ENCODE data around the gene JAGN1.
A peak's percentile ranks its signal among the peaks of the same experiment; 100 is the strongest.
"Not testable (repeated sequence)": the region's sequence is repeated elsewhere in the genome, so short reads cannot be mapped to it uniquely, and the experiment has no call there.

The JAGN1 gene

DNA sequence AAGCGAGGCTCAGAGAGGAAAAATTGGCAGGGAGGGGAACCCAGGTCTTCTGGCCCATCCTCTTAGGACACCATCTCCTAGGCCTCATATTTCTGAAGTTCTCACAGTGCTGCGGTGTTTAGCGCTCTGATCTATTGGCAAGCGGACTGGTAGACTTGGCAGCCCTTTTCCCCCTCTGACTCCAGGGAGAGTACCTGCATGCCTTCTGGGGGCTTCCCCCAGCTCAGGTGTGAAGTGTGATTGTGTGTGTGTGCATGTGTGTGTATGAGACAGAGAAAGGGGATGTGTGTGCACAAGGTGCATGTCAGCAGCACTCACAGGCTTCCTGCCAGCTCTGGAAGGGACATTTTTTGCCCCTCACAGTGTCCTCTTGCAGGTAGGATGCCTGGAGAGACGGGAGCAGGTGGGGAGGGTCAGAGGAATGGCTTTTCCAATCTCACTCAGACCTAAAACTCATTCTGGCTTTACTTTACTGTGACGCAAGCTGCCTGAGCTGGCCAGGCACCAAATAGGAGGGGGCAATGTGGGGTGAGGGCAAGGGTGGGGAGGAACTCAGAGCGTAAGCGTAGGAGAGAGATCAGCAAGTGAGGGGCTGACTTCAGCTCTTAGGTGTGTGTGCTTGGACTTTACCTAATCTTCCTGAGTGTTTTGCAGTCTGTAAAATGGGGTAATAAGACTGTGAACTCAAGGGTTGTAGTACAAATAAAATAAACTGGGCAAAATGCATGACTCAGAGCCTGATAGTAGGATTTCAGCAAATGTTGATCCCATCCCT is 8.2 kb downstream of the JAGN1 start:
- DNase-seq (ENCODE audit: low spot score), result no peak

DNA sequence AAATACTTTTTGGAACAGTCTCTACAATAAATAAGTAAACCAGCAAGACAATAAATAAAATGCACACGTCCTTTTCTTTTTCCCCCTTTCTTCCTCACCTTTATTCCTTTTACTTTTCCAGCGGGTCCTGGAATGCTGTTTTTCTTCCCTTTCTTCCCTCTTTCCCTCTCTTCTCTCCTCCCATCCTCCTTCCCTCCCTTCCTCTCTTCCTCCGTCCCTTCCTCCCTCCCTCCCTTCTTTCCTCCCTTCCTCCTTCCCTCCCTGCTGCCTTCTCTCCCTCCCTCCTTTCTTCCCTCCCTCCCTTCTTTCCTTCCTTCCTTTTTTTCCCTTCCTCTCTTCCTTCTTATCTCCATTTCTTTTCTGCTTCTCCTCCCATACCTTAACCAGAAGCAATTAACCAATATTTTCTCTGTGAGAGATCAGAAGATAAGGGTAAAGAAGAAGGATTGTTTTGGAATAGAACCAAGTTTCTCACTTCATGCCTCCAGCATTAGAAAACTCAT is 8.9 kb downstream of the JAGN1 start:
- DNase-seq (ENCODE audit: low spot score), result no peak

DNA sequence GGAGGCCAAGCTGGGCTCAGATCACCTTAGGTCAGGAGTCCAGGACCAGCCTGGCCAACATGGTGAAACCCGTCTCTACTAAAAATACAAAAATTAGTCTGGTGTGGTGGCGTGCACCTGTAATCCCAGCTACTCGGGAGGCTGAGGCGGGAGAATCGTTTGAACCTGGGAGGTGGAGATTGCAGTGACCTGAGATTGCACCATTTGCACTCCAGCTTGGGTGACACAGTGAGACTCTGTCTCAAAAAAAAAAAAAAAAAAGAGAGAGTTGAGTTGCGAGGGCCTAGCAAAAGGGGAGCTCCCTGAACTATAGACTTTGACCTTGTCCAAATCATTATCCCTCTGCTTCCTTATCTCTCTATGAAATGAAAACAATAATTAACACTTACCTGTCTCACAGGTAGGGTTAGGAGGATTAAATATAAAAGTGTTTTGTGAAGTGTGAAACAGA is 10.6 kb downstream of the JAGN1 start:
- DNase-seq (ENCODE audit: low spot score), result not testable (repeated sequence)

DNA sequence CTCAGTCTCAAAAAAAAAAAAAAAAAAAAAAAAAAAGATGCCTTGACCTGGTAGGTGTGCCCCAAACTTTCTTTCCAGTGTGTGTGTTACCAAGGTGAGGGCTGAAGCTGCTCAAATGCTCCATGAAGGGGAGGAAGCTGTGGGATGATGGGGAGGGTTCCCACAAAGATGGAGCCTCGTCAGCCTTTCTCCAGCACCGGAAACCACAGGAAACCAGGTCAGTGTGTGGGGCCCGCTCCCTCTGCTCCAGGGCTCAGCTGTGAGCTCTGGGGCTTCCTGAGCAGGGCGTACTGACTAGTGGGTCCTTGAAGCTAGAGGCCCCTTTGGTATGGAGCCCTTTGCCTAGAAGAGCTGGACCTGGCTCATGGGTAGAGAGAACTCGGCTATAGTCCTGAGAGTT is 11.6 kb downstream of the JAGN1 start:
- peak; percentile 31 for DNase-seq (ENCODE audit: low spot score)

DNA sequence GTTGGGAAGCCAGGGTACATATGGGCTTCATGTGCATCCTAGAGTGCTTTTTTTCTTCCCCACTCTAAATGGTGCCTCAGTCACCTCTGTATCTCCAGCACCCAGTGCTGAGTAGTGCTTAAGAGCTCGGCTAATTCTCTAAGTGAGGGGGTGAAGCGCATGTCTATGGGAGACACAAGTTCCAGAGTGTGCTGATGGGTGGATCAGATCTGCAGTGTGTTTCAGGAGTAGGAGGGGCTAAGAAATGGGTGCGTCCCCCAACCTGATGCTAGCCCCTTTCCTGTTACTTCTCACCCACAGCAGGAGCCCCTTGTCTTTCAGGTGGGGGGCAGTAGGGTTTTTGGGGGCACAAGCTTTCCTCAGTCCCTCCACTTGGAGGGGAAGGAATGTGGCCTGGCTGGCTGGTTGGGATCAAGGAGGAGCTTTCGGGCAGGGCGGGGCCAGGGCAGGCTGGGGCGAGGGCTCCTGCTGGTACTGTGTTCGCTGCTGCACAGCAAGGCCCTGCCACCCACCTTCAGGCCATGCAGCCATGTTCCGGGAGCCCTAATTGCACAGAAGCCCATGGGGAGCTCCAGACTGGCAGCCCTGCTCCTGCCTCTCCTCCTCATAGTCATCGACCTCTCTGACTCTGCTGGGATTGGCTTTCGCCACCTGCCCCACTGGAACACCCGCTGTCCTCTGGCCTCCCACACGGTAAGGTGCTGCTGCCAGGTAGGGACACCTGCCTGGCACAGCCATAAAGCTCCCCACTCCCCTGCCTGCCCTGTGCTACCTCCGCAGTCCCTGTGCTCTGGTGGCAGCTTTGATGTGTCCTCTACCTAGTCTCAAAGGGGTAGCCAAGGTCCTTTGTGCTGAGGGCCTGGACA is 12.2 kb downstream of the JAGN1 start, which contains the start of gene IL17RE:
TSS of gene IL17RE (plus strand) at position 477 of the 866 bp plus-strand sequence. CDS start at position 562, 85 bp downstream.
- no peak for DNase-seq (ENCODE audit: low spot score)

DNA sequence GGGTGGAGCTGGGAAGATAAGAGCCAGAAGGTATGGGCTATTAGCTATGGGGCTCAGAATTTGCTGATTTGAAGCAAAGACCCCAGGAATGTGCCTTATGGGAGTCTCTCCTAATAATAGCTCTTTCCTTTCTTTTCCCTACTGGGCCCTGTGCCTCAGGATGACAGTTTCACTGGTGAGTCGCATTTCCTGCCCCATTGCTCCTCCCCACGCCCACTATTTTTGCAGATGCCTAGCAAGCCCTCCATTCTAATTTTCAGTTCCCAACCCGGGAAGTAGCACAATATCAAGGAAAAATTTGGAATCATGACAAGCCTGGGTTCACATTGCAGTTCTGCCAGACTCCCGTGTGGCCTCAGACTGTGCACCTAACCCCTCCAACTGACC is 12.8 kb downstream of the JAGN1 start:
- DNase-seq (ENCODE audit: low spot score), result no peak

DNA sequence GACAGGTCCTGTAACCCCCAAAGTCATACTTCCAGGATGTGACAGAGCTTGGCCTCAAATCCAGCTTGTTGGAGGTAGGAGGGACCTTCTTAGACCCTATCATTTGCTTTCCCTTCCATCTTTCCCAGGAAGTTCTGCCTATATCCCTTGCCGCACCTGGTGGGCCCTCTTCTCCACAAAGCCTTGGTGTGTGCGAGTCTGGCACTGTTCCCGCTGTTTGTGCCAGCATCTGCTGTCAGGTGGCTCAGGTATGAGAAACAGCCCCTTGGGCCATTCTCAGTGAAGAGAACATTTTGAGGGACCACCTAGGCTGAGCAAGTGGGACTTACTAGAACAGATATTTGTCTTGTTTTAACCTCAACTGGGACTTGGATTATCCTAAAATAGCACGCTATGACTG is 13.5 kb downstream of the JAGN1 start:
- no peak for DNase-seq (ENCODE audit: low spot score)

DNA sequence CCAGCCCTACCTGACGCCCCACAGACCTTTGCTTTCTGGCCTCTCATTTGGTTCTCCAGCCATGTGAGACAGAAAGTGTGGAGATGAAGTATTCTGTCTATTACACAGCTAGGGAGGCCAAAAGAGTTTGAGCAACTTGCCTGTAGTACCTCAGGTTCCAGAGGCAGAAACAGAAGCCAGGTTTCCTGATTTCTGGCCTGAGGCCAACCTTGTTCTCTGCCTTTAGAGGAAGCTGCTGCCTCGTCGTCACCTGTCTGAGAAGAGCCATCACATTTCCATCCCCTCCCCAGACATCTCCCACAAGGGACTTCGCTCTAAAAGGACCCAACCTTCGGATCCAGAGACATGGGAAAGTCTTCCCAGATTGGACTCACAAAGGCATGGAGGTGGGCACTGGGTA is 16.1 kb downstream of the JAGN1 start:
- no peak for DNase-seq (ENCODE audit: low spot score)

DNA sequence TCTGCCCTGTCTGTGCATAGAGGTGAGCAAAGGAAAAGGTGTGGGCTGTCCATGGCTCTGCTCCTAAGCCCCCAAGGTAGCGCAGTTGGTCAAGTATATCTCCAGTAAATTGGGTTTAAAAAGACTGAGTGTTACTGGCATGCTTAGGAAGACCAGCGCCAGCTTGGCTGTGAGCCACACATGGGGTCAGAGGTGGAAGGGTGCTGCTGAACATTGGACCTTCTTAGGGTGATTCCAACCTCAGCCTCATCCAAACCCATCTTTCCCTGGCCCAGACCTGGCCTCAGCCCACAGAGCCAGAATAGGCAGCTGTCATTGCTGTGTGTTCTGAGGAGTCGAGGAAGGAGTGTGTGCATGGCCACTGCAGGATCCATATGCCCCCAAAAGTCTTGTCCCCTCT is 17.9 kb downstream of the JAGN1 start:
- no peak for DNase-seq (ENCODE audit: low spot score)

DNA sequence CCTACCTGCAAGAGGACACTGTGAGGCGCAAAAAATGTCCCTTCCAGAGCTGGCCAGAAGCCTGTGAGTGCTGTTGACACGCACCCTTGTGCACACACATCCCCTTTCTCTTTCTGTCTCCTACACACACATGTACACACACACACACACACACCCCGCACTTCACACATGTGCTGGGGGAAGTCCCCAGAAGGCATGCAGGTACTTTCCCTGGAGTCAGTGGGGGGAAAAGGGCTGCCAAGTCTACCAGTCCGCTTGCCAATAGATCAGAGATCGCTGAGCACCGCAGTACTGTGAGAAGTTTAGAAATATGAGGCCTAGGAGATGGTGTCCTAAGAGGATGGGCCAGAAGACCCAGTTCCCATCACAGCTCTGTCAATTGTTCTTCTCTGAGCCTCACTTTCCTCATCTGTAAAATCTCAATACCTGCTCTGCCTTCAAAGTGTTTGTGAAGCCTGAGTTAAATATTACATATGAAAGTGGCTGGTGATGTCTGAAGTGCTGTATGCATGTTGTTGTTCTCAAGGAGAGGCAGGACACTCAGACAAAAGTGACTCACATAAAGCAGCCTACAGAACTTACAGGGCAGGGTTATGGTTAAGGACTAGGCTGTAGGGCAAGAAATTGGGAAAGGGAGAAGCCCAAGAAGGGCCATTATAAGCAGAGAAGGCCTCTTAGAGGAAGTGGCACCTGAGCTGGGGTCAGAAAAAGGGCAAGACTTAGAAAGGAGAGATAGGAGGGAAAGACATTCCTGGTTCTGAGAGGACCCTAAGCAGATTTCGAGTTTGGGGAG is 19.0 kb downstream of the JAGN1 start:
- no peak for DNase-seq (ENCODE audit: low spot score)

DNA sequence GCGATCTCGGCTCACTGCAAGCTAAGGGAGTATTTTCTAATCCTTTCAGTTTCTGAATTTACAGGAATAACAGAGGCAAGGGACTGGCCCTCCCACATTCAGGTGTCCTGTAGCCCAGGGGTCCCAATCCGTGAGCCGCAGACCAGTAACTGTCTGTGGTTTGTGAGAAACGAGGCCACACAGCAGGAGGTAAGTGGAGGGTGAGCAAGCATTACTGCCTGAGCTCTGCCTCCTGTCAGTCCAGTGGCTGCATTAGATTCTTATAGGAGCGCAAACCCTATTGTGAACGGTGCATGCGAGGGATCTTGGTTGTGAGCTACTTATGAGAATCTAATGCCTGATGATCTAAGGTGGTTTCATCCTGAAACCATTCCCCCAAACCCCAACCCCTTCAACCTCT is 21.5 kb downstream of the JAGN1 start:
- DNase-seq (ENCODE audit: low spot score), result no peak

DNA sequence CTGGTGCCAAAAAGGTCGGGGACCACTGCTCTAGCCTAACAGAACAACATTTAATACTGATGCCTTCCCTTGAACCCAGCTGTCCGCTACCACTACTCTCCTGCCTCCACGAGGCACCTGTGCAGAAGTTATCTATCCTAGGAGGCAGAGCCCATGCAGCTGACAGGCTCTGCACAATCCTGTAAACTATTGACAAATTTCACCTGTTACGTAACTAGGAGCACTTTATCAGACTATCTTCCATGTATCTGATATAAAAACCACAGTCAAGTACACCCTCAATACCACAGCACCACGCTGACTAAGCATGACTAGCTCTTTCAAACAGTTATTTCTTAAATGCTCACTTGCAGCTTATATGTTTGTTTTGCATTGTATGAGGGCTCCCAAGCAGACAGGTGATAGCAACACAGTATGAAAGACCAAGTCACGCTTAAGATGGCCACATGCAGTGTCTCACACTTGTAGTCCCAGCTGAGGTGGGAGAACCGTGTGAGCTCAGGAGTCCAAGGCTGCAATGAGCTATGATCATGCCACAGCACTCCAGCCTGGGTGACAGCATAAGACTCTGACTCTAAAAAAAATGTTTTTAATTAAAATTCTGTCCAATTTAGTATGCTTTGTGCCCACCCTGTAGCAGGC is 22.0 kb downstream of the JAGN1 start:
- DNase-seq (ENCODE audit: low spot score), result peak; percentile 65

DNA sequence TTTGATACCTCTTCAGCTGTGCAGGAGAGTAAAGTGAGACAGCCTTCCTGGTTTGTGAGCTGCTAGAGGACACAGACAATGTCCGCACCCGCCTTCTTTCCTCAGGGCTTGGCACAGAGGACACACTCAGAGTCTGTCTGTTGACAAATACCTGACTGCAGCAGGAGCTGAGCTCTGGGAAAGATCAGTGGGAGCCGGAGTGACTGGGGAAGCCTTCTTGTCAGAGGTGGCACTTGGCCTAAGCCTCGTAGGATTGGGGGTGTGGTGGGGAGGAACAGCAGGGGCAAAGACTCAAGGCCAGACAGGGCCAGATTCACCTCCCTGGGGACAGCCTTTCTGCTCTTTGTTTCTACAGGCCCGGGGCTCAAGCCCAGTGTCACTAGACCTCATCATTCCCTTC is 23.2 kb downstream of the JAGN1 start:
- no peak for DNase-seq (ENCODE audit: low spot score)

DNA sequence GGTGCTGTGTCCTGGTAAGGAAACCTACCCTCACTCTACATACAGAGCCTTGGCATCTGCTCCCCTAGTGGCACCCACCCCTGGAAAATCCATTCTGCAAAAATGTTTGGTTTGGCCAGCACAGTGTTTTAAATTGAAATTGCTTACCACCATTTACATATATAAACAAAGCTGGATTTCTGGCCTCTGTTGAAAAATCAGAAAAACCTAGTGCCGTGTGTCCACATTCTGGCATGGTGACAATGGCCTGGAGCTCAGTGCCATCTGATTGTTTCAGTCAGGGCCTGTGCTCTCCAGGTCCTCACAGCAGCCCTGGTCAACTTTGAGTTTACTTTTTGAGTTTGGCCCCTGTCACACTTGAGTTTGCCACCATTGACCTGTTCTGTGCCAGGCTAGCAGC is 23.6 kb downstream of the JAGN1 start:
- DNase-seq (ENCODE audit: low spot score), result no peak

DNA sequence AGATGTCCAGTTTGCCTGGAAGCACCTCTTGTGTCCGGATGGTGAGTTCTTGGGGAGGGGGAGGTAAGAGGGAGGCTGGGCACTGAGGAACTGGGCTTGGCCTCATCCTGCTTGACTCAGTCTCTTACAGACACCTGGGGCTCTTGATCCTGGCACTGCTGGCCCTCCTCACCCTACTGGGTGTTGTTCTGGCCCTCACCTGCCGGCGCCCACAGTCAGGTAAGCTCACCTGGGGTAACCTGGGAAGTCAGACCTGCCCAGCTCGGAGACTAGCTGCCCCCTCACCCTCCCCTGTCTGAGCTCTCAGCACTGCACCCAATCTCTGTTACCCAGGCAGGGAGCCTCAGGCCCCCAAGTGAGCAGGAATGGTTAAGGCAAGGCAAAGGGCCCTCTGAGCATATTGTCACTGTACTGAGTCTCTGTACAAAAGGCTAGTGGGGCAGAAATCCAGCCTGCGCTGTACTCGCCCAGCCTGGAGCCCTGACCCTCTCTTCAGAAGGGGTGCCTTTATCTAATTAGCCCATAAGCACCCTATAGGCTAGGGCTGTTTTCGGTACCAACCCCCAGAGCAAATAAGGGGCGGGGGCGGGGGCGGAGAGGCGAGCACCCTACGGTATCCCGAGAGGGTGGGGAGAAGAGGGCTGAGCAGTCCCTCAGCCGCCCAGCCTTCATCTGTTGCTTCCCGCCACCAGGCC is 24.3 kb downstream of the JAGN1 start:
- no peak for DNase-seq (ENCODE audit: low spot score)

DNA sequence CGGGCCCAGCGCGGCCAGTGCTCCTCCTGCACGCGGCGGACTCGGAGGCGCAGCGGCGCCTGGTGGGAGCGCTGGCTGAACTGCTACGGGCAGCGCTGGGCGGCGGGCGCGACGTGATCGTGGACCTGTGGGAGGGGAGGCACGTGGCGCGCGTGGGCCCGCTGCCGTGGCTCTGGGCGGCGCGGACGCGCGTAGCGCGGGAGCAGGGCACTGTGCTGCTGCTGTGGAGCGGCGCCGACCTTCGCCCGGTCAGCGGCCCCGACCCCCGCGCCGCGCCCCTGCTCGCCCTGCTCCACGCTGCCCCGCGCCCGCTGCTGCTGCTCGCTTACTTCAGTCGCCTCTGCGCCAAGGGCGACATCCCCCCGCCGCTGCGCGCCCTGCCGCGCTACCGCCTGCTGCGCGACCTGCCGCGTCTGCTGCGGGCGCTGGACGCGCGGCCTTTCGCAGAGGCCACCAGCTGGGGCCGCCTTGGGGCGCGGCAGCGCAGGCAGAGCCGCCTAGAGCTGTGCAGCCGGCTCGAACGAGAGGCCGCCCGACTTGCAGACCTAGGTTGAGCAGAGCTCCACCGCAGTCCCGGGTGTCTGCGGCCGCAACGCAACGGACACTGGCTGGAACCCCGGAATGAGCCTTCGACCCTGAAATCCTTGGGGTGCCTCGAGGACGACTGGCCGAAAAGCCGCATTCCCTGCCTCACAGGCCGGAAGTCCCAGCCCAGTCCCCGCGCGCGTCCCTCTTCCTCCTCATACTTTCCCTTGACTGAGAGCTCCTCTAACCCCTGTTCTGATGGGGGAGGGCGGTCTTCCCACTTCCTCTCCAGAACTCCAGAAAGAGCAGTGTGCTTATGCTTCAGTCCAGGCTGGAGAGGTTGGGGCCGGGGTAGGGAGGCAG is 25.1 kb downstream of the JAGN1 start:
- DNase-seq (ENCODE audit: low spot score), result no peak

DNA sequence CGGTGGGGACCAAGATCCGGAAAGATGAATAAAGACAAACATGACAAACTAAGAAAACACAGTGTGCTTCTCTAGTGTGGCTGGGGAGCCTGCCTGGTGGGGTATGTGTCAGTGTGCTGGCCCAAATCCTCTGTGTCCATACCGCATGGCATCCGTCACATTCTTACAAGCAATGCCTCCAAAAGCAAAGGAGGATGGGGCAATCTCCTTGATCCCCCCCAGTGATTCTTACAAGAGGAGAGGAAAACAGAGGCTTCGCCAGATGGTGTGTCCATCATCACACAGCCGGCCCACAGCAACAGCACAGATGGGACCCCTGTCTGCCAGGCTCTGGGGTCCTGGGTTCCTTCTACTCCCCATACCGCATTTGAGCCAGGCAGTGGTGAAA is 25.9 kb downstream of the JAGN1 start:
- DNase-seq (ENCODE audit: low spot score), result no peak

DNA sequence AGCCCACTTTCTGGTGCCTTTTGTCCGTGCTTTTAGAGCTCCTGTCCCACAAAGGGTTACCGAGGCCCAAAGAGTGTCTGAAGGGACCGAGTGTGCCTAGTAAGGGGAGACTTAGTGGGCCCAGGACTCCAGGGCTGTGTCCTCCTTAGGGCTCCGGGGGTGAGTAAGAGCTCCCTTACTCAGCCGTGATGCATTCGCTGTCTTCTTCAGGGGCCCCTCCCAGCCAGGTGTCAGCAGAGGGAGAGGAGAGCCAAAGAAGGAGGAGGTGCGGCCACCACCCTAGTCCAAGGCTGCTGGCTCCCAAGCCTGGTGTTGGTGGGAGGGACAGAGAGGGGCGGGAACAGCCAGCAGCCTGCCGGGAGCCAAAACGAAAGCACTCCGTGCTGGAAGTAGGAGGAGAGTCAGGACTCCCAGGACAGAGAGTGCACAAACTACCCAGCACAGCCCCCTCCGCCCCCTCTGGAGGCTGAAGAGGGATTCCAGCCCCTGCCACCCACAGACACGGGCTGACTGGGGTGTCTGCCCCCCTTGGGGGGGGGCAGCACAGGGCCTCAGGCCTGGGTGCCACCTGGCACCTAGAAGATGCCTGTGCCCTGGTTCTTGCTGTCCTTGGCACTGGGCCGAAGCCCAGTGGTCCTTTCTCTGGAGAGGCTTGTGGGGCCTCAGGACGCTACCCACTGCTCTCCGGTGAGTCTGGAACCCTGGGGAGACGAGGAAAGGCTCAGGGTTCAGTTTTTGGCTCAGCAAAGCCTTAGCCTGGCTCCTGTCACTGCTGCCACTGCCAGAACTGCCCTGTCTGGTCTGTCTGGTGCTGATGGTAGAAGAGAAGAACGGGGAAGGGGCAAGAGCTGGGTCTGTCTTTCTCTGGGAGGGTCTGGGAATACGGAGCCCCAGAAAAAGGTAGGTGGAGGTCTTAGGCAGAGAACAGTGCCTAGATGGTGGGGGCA is 26.6 kb downstream of the JAGN1 start, which contains the start of gene IL17RC:
TSS of gene IL17RC (plus strand) at position 365 of the 947 bp plus-strand sequence. CDS start at position 583, 218 bp downstream.
- DNase-seq (ENCODE audit: low spot score), result no peak

DNA sequence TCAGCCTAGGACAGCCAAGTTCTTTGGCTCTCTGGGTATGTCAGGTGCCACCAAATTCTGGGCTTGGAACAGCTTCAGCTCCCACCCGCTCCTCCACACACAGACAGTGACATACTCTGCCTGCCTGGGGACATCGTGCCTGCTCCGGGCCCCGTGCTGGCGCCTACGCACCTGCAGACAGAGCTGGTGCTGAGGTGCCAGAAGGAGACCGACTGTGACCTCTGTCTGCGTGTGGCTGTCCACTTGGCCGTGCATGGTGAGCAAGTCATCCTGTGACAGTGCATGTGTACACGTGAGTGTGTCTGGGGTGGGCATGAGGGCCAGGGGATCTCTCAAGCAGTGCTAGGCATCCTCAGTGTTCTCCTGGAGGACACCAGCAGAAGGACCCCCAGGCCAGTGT is 27.4 kb downstream of the JAGN1 start:
- no peak for DNase-seq (ENCODE audit: low spot score)
